HG02885 (cell line): ENCODE results near the gene ATF7.

ENCODE experiments used
- ATAC-seq: cut with Tn5 transposase; IDR thresholded peaks from one replicate; pipeline ENCODE4 v1.9.1; 2021; ENCODE audit warnings: mild to moderate bottlenecking; ENCODE audit not compliant: unreplicated experiment, poor library complexity

Gene ATF7

GRCh38 chr12:53538209-53538689 is 87.9 kb downstream of the ATF7 start:
- ATAC-seq, result no peak

- ATAC-seq, result no peak
Observed at GRCh38 chr12:53536962-53537361, 89.2 kb downstream of the ATF7 start.

- no peak for ATAC-seq
Observed at GRCh38 chr12:53533471-53533870, 92.7 kb downstream of the ATF7 start.

GRCh38 chr12:53532524-53533445 is 93.4 kb downstream of the ATF7 start:
- no peak for ATAC-seq

GRCh38 chr12:53532021-53532420 is 94.2 kb downstream of the ATF7 start:
- no peak for ATAC-seq

GRCh38 chr12:53530920-53531319 is 95.3 kb downstream of the ATF7 start:
- ATAC-seq, result no peak

- ATAC-seq, result no peak
Observed at GRCh38 chr12:53530061-53530460, 96.1 kb downstream of the ATF7 start.

GRCh38 chr12:53524476-53524875 is 101.7 kb downstream of the ATF7 start:
- no peak for ATAC-seq

- ATAC-seq, result no peak
Observed at GRCh38 chr12:53523131-53523530, 103.1 kb downstream of the ATF7 start.

- ATAC-seq, result no peak
Observed at GRCh38 chr12:53518381-53518780, 107.8 kb downstream of the ATF7 start.

GRCh38 chr12:53516758-53517455 is 109.3 kb downstream of the ATF7 start:
- ATAC-seq, result no peak

GRCh38 chr12:53515291-53515680 is 110.9 kb downstream of the ATF7 start:
- ATAC-seq, result no peak

GRCh38 chr12:53514628-53515290 is 111.4 kb downstream of the ATF7 start:
- ATAC-seq, result no peak

GRCh38 chr12:53513712-53514410 is 112.3 kb downstream of the ATF7 start:
- ATAC-seq, result no peak

- no peak for ATAC-seq
Observed at GRCh38 chr12:53510181-53510812, 115.9 kb downstream of the ATF7 start.

- ATAC-seq, result peak; percentile 89
Observed at GRCh38 chr12:53508534-53509170, 117.5 kb downstream of the ATF7 start.

- no peak for ATAC-seq
Observed at GRCh38 chr12:53507603-53507885, 118.6 kb downstream of the ATF7 start.

GRCh38 chr12:53506881-53507602 is 119.1 kb downstream of the ATF7 start, which contains the start of gene NPFF:
TSS of gene NPFF (minus strand) at chr12:53507484. CDS start at chr12:53507474, 10 bp downstream.
- no peak for ATAC-seq

- no peak for ATAC-seq
Observed at GRCh38 chr12:53506450-53506785, 119.8 kb downstream of the ATF7 start.
